Measurements from ENCODE around the gene ETV1.

DNA sequence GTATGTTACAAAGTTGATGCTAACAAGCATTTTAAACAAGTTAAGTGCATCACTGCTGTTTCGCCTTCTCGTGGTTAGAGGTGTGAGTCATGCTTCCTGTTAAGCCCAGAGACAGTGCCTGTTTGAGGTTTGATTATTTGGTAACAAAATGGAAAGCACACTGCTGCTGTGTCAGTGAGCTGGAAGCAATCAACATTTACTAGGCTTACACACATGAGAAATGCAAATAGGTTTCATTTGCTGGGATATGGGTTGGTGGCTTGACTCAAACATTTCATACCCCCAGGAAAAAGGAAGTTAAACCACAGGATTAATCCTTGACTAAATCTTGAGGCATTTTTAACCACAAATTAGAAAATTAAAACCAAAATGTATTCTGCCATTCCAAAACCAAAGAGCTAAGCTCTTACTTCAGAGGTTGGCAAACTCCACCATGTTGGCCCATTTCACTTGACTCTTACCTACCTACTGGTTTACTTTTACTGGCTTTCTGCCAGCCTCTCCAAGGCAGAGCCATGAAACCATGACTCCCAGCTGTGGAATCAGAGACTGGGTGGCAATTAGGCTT is 139.2 kb downstream of the ETV1 start:
- TF ChIP-seq, protein P1, sequence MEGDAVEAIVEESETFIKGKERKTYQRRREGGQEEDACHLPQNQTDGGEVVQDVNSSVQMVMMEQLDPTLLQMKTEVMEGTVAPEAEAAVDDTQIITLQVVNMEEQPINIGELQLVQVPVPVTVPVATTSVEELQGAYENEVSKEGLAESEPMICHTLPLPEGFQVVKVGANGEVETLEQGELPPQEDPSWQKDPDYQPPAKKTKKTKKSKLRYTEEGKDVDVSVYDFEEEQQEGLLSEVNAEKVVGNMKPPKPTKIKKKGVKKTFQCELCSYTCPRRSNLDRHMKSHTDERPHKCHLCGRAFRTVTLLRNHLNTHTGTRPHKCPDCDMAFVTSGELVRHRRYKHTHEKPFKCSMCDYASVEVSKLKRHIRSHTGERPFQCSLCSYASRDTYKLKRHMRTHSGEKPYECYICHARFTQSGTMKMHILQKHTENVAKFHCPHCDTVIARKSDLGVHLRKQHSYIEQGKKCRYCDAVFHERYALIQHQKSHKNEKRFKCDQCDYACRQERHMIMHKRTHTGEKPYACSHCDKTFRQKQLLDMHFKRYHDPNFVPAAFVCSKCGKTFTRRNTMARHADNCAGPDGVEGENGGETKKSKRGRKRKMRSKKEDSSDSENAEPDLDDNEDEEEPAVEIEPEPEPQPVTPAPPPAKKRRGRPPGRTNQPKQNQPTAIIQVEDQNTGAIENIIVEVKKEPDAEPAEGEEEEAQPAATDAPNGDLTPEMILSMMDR (IDR thresholded peaks at IDR 0.05 in 4 of 5, conservative IDR thresholded peaks at IDR 0.05 in 1 of 5): no peak
- TF ChIP-seq POLR2A (IDR thresholded peaks at IDR 0.05): no peak

Data from gastrocnemius medialis (tissue), 4 donors.